AG09309 (cell line): ENCODE data around the gene PCDHB16.
"Not testable (repeated sequence)": the region's sequence is repeated elsewhere in the genome, so short reads cannot be mapped to it uniquely, and the experiment has no call there.

Source experiments
- DNase-seq: peaks from one replicate; pipeline ENCODE4 v3.0.0-alpha.2; 2010; ENCODE audit warnings: low read depth
- H3K4me3 ChIP-seq: 2 replicates; pipeline ENCODE4 v1.5.1; 2011; ENCODE audit warnings: mild to moderate bottlenecking, low read depth, low read length, moderate library complexity; ENCODE audit not compliant: control insufficient read depth
- TF ChIP-seq, protein P1 (sequence below): IDR thresholded peaks from 2 replicates; pipeline ENCODE4 v1.5.1; 2011; ENCODE audit warnings: mild to moderate bottlenecking, low read depth, low read length, inconsistent platforms; ENCODE audit not compliant: insufficient read depth, control insufficient read depth; ENCODE audit errors: missing control alignments

Gene PCDHB16

DNA sequence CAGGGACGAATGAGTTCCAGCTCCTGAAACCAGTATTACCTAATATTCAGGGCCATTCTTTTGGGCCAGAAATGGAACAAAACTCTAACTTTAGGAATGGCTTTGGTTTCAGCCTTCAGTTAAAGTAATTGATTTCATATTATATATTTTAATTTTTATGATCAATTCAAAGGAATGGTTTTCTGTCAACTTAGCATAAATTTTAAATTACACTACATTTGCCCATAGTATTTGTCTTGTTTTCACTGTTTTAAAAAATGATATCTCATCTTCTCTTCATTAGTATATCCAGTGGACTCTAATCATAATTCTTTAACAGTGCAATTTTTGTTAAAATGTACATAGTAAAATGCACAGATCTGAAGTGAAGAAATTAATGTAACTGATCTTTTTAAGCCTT is 1.9 kb upstream of the PCDHB16 start:
- no peak for DNase-seq
- TF ChIP-seq, protein P1, sequence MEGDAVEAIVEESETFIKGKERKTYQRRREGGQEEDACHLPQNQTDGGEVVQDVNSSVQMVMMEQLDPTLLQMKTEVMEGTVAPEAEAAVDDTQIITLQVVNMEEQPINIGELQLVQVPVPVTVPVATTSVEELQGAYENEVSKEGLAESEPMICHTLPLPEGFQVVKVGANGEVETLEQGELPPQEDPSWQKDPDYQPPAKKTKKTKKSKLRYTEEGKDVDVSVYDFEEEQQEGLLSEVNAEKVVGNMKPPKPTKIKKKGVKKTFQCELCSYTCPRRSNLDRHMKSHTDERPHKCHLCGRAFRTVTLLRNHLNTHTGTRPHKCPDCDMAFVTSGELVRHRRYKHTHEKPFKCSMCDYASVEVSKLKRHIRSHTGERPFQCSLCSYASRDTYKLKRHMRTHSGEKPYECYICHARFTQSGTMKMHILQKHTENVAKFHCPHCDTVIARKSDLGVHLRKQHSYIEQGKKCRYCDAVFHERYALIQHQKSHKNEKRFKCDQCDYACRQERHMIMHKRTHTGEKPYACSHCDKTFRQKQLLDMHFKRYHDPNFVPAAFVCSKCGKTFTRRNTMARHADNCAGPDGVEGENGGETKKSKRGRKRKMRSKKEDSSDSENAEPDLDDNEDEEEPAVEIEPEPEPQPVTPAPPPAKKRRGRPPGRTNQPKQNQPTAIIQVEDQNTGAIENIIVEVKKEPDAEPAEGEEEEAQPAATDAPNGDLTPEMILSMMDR, result no peak
- H3K4me3 ChIP-seq, result no peak overlapping the region

DNA sequence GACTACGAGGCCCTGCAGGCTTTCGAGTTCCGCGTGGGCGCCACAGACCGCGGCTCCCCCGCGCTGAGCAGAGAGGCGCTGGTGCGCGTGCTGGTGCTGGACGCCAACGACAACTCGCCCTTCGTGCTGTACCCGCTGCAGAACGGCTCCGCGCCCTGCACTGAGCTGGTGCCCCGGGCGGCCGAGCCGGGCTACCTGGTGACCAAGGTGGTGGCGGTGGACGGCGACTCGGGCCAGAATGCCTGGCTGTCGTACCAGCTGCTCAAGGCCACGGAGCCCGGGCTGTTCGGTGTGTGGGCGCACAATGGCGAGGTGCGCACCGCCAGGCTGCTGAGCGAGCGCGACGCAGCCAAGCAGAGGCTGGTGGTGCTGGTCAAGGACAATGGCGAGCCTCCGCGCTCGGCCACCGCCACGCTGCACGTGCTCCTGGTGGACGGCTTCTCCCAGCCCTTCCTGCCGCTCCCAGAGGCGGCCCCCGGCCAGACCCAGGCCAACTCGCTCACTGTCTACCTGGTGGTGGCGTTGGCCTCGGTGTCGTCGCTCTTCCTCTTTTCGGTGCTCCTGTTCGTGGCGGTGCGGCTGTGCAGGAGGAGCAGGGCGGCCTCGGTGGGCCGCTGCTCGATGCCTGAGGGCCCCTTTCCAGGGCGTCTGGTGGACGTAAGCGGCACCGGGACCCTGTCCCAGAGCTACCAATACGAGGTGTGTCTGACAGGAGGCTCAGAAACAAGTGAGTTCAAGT is 2.1 kb downstream of the PCDHB16 start:
- not testable (repeated sequence) for DNase-seq, H3K4me3 ChIP-seq

DNA sequence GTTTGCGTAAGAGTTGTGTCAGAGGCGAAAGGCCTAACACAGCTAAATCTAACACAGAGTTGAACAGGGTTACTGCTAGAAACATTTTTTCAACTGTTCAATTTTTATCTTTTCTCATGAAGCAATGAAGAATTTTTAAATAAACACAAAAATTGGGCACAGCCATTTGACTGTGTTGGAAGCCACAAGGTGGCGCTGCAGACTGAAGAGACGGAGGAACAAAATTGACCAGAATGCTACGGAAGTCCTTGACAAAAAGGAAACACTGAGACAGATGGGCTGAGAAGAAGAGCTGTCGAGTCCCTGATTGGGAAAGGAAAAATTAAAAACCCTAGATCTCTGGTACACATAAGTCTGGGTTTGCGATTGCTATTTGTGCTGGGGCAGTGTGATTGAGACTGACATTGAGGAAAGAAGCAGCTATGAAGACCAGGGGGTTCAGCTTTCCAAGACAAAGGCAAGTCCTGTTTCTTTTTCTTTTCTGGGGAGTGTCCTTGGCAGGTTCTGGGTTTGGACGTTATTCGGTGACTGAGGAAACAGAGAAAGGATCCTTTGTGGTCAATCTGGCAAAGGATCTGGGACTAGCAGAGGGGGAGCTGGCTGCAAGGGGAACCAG is 4.8 kb downstream of the PCDHB16 start, which contains the start of gene PCDHB9:
Gene PCDHB9 (plus strand): TSS at position 265 of the 616 bp plus-strand sequence. CDS start 158 bp downstream, at position 423.
- TF ChIP-seq, protein P1, result peak; percentile 70
- H3K4me3 ChIP-seq, result peak within 1 kb of the TSS; percentile 27
- no peak for DNase-seq

DNA sequence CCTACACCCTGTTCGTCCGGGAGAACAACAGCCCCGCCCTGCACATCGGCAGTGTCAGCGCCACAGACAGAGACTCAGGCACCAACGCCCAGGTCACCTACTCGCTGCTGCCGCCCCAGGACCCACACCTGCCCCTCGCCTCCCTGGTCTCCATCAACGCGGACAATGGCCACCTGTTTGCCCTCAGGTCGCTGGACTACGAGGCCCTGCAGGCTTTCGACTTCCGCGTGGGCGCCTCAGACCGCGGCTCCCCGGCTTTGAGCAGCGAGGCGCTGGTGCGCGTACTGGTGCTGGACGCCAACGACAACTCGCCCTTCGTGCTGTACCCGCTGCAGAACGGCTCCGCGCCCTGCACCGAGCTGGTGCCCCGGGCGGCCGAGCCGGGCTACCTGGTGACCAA is 6.5 kb downstream of the PCDHB16 start:
- not testable (repeated sequence) for H3K4me3 ChIP-seq, DNase-seq

DNA sequence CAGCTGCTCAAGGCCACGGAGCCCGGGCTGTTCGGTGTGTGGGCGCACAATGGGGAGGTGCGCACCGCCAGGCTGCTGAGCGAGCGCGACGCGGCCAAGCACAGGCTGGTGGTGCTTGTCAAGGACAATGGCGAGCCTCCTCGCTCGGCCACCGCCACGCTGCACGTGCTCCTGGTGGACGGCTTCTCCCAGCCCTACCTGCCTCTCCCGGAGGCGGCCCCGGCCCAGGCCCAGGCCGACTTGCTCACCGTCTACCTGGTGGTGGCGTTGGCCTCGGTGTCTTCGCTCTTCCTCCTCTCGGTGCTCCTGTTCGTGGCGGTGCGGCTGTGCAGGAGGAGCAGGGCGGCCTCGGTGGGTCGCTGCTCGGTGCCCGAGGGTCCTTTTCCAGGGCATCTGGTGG is 6.9 kb downstream of the PCDHB16 start:
- not testable (repeated sequence) for H3K4me3 ChIP-seq, DNase-seq

DNA sequence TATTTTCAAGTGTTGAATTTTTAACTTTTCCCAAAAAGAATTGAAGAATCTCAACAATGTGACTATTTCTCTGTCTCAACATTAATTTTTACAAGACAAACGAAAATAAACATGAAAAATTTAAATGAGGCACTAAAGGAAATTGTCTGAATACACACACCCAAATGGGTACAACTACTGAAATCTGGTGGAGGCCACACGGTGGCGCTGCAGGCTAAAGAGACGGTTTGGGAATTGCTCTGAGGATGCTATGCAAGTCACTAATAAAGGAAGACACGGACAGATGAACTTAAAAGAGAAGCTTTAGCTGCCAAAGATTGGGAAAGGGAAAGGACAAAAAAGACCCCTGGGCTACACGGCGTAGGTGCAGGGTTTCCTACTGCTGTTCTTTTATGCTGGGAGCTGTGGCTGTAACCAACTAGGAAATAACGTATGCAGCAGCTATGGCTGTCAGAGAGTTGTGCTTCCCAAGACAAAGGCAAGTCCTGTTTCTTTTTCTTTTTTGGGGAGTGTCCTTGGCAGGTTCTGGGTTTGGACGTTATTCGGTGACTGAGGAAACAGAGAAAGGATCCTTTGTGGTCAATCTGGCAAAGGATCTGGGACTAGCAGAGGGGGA is 10.0 kb downstream of the PCDHB16 start, which contains the start of gene PCDHB10:
Gene PCDHB10 (plus strand): TSS at position 244 of the 616 bp plus-strand sequence. CDS start 200 bp downstream, at position 444.
- DNase-seq, result no peak
- TF ChIP-seq, protein P1, result peak; percentile 66
- H3K4me3 ChIP-seq, result peak within 1 kb of the TSS; percentile 2; the same call in 1 of the 2 replicates

DNA sequence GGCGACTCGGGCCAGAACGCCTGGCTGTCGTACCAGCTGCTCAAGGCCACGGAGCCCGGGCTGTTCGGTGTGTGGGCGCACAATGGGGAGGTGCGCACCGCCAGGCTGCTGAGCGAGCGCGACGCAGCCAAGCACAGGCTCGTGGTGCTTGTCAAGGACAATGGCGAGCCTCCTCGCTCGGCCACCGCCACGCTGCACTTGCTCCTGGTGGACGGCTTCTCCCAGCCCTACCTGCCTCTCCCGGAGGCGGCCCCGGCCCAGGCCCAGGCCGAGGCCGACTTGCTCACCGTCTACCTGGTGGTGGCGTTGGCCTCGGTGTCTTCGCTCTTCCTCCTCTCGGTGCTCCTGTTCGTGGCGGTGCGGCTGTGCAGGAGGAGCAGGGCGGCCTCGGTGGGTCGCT is 12.1 kb downstream of the PCDHB16 start:
- DNase-seq, result not testable (repeated sequence)

DNA sequence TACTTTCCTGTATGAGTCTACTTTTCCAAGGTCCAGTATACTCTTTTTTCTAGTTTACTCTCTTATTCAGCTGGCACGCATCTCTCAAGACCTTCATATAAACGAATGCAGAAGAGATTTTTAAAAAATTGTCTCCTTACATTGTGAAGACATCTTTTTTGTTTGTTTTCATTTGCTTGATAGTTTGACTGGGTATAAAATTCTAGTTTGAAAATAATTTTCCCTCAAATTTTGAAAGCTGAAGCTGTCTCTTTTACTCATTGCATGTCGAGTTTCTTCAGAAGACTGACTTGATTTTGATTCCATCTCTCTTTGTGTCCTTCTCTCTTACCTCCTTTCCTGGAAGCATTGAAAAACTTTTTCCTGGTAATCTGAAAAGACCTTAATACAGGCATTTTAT is 14.2 kb downstream of the PCDHB16 start:
- no peak for DNase-seq
- TF ChIP-seq, protein P1, result no peak
- H3K4me3 ChIP-seq, result no peak overlapping the region

More for the DNA sequence above, 12.1 kb downstream of the PCDHB16 start:
- not testable (repeated sequence) for H3K4me3 ChIP-seq
